Peyer's patch (tissue), 4 donors: ENCODE data around the gene UGGT1. TPM values are rescaled to one million over a fixed set of nuclear protein-coding genes. Genes with fewer than 3 reads are reported as not detected.

Experiments used
- DNase-seq, 3 donors: peaks; one replicate each; pipeline ENCODE4 v3.0.0-alpha.2; 2017 to 2019
- H3K27ac ChIP-seq, 4 donors: fragments of 200-600 bp; sonication (generic); one replicate each; pipeline ENCODE4 v1.5.1; 2016 to 2019
- H3K27me3 ChIP-seq, 2 donors: fragments of 200-600 bp; sonication (generic); one replicate each; pipeline ENCODE4 v1.5.1; 2019
- H3K36me3 ChIP-seq, 3 donors: fragments of 200-600 bp; sonication (generic); one replicate each; pipeline ENCODE4 v1.5.1; 2016 to 2019
- H3K4me1 ChIP-seq, 4 donors: fragments of 200-600 bp; sonication (generic); one replicate each; pipeline ENCODE4 v1.5.1; 2016 to 2019
- H3K4me3 ChIP-seq, 4 donors: fragments of 200-600 bp; sonication (generic); 1 replicate in 3 of 4; 2 replicates in 1 of 4; pipeline ENCODE4 v1.5.1; 2016 to 2019; ENCODE audit warnings: mild to moderate bottlenecking in 1 of 4
- H3K9me3 ChIP-seq, 4 donors: fragments of 200-600 bp; sonication (generic); one replicate each; pipeline ENCODE4 v1.5.1; 2016 to 2019; ENCODE audit warnings: mild to moderate bottlenecking in 1 of 4
- POLR2A ChIP-seq, 2 donors: fragments of 450-650 bp; IDR thresholded peaks; one replicate each; pipeline ENCODE4 v1.5.1; 2017; ENCODE audit warnings: antibody characterized with exemption in 2 of 2, mild to moderate bottlenecking in 2 of 2, moderate library complexity in 2 of 2
- total RNA-seq, 4 donors: library from RNA; depleted of rRNA; stranded (reverse); fragments of >200 nt; gene quantifications; one replicate each; pipeline ENCODE4 v1.1.0, GENCODE V29; 2016
- TF ChIP-seq, protein P1 (sequence below), 6 experiments: fragments of 450-650 bp in 4 of 6; fragments of 200-600 bp in 2 of 6; sonication (generic) in 1 of 6; IDR thresholded peaks; one replicate each; pipeline ENCODE4 v1.5.1; 2017 to 2019; ENCODE audit warnings: antibody characterized with exemption in 6 of 6, mild to moderate bottlenecking in 3 of 6, moderate library complexity in 1 of 6

Gene UGGT1
- total RNA-seq, 4 donors from 2014 or later = 40.8 to 65.3 (median 57.3) TPM

DNA sequence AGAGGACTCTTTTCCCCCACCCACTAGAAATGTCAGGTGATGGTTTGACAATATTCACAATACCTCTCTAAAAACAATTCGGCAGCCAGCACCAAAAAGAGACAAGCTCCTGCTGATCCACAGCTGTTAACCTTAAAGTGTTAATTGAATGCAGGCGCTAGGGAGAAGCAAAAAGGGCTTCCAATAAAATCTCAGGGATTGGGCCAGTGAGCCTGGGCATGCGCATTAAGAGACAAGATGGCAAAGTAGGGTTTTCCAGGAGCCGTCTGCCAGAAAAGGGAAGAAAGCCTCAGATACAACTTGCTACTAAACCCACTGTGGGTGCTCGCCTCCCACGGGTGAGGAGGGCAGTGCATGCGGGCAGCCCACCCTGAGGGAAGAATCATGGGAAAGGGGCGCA is 128.9 kb downstream of the UGGT1 start:
- H3K4me3 ChIP-seq = no peak overlapping the region
- H3K9me3 ChIP-seq = no peaks in the 10 kb centered on the region
- H3K36me3 ChIP-seq = no peaks in the 10 kb centered on the region
- no peak for DNase-seq
- H3K27me3 ChIP-seq = no peaks in the 10 kb centered on the region
- H3K4me1 ChIP-seq = no peaks in the 10 kb centered on the region
- TF ChIP-seq POLR2A (IDR thresholded peaks at IDR 0.05) = no peak
- no peak overlapping the region for H3K27ac ChIP-seq

DNA sequence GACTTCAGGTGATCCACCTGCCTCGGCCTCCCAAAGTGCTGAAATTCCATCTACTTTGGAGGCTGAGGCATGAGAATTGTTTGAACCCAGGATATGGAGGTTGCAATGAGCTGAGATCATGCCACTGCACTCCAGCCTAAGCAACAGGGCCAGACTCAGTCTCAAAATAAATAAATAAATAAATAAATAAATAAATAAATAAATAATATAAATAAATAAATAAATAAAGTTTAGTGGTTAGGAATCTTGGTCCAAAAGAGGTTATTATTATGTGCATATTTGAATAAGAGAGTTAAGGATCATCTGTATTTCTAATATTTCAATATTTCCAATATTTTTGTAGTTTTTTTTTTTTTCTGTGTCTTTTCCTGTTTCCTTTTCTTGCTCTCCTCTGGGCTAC is 136.9 kb downstream of the UGGT1 start:
- H3K4me3 ChIP-seq = no peak overlapping the region
- no peak for TF ChIP-seq POLR2A (IDR thresholded peaks at IDR 0.05)
- TF ChIP-seq, protein P1, sequence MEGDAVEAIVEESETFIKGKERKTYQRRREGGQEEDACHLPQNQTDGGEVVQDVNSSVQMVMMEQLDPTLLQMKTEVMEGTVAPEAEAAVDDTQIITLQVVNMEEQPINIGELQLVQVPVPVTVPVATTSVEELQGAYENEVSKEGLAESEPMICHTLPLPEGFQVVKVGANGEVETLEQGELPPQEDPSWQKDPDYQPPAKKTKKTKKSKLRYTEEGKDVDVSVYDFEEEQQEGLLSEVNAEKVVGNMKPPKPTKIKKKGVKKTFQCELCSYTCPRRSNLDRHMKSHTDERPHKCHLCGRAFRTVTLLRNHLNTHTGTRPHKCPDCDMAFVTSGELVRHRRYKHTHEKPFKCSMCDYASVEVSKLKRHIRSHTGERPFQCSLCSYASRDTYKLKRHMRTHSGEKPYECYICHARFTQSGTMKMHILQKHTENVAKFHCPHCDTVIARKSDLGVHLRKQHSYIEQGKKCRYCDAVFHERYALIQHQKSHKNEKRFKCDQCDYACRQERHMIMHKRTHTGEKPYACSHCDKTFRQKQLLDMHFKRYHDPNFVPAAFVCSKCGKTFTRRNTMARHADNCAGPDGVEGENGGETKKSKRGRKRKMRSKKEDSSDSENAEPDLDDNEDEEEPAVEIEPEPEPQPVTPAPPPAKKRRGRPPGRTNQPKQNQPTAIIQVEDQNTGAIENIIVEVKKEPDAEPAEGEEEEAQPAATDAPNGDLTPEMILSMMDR (IDR thresholded peaks at IDR 0.05) = no peak
- no peak for DNase-seq
- no peaks in the 10 kb centered on the region for H3K27me3 ChIP-seq
- H3K9me3 ChIP-seq = no peaks in the 10 kb centered on the region
- no peak overlapping the region for H3K27ac ChIP-seq
- no peaks in the 10 kb centered on the region for H3K36me3 ChIP-seq
- H3K4me1 ChIP-seq = peaks cover 0 to 6% (median 0%) of the 10 kb centered on the region in 4 donors

DNA sequence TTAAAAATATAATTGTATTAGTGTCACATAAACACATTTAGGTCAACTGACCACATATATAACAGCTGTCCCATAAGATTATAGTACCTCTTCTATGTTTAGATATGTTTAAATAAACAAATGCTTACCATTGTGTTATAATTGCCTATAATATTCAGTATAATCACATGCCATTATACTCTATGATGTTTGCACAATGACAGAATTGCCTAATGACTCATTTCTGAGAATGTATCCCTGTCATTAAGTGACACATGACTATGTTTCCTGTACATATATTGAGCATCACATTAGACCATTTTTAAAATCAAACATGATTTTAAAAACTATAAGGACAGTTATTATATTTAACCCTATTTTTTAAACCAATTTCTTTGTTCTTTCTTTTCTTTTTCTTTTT is 137.9 kb downstream of the UGGT1 start:
- H3K36me3 ChIP-seq = no peaks in the 10 kb centered on the region
- no peaks in the 10 kb centered on the region for H3K27me3 ChIP-seq
- no peaks in the 10 kb centered on the region for H3K9me3 ChIP-seq
- DNase-seq = no peak
- no peak overlapping the region for H3K4me3 ChIP-seq
- TF ChIP-seq POLR2A (IDR thresholded peaks at IDR 0.05) = no peak
- TF ChIP-seq, protein P1 (IDR thresholded peaks at IDR 0.05) = no peak
- H3K27ac ChIP-seq = no peak overlapping the region
- peaks cover 0 to 8% (median 0%) of the 10 kb centered on the region in 4 donors for H3K4me1 ChIP-seq

DNA sequence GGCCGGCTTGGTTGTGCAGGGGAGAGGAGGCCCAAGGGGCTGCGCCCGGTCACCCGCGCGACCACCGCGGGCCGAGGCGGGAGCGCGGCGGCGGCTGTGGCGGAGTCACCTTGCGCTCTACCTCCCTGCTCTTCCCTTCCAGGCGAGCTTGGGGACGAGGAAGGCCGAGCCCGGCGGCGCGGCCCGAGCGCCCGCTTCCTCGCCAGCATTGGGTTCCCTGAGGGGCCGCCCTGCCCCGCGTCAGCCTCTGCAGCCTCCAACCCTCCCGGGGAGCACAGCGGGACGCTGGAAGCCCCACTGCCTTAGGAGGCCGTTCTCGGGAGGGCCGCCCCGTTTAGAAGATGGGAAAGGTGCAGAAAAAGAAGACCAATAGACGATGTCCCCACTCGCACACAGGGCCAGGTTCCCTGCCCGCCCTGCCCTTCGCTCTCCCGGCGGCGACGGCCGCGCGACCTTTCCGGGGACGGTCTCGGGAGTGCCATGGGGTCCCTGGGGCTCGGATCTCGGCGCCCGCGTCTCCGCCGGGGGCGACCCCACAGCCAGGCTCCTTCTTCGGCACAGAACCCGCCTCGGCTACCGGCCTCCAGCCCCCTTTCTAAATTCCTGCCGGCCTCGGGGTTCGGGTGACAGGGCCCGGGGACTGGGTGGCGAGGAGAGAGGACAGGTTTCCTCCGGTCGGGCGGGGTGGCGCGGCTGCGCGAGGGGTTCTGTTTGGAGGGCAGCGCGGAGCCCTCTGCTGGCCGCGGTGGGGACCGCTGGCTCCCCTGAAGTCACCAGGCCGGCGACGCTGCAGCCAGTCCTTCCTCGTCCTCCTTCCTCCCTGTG is 142.2 kb downstream of the UGGT1 start:
- Histone ChIP-seq H3K27ac (peak overlapping the region; percentile 38 to 44 (median 40)), H3K27me3 (no peaks in the 10 kb centered on the region), H3K4me3 (peak overlapping the region; percentile 58 to 71 (median 68)), H3K36me3 (no peaks in the 10 kb centered on the region), H3K9me3 (no peaks in the 10 kb centered on the region), H3K4me1 (peaks cover 0 to 8% (median 0%) of the 10 kb centered on the region in 4 donors)
- peak; percentile 77 to 94 (median 93) for DNase-seq
- TF ChIP-seq POLR2A (IDR thresholded peaks at IDR 0.05) = peak in 1 of 2 donors; percentile 17
- TF ChIP-seq, protein P1 (IDR thresholded peaks at IDR 0.05) = peak; percentile 60 to 91 (median 88)

DNA sequence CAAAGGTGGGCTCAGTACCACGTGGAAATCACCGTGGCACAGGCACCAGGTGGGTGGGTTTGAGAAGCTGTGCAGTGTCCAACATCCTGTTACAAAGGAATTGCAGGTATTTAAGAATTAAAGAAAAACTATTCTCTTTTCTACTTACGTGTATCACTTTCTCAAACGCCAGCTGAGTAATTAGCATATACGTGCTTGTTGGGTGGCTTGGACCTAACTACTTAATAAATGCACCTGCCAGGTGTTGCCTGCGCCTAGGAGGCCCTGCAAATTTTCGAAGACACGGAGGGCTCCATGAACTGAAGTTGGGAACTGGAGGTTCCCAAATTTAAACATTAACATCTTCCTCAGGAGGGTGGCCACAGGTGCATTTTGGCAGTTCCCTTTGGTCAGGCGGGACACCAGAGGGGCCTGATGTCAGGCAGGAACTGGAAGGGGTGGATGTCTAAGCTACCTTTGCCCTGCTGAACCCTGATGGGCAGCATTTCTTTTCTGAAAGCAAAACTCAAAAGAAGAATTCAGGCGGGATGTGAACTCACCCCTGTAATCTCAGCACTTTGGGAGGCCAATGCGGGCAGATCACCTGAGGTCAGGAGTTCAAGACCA is 142.9 kb downstream of the UGGT1 start:
- Histone ChIP-seq H3K4me1 (peaks cover 0 to 8% (median 0%) of the 10 kb centered on the region in 4 donors), H3K36me3 (no peaks in the 10 kb centered on the region), H3K4me3 (peak overlapping the region; percentile 58 to 71 (median 68)), H3K27me3 (no peaks in the 10 kb centered on the region), H3K9me3 (no peaks in the 10 kb centered on the region), H3K27ac (peak overlapping the region in 1 of 4 donors; percentile 44)
- TF ChIP-seq POLR2A (IDR thresholded peaks at IDR 0.05) = no peak
- TF ChIP-seq, protein P1 (IDR thresholded peaks at IDR 0.05) = peak in 1 of 6 experiments; percentile 4
- DNase-seq = no peak

DNA sequence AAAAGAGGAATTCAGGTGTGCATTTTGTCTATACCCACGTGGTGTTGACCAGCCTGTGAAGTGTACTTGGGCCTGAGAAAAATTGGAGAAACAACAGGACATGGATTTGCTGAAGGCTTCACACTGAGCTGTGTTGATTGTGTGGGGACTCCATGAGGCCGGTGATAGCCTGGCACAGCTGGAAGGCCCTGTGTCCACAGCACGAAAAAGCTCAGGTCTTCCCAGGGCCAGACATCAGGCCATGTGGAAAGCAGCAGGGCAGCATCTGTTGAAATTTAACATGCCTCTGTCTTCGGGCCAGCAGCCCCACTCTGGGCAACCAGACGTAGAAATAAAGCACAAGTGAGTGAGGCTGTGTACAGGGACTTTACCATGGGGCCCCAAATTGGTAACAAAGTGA is 143.6 kb downstream of the UGGT1 start:
- no peak for DNase-seq
- H3K36me3 ChIP-seq = no peaks in the 10 kb centered on the region
- H3K4me1 ChIP-seq = peaks cover 0 to 8% (median 0%) of the 10 kb centered on the region in 4 donors
- no peak overlapping the region for H3K27ac ChIP-seq
- TF ChIP-seq, protein P1 (IDR thresholded peaks at IDR 0.05) = no peak
- TF ChIP-seq POLR2A (IDR thresholded peaks at IDR 0.05) = no peak
- H3K27me3 ChIP-seq = no peaks in the 10 kb centered on the region
- no peaks in the 10 kb centered on the region for H3K9me3 ChIP-seq
- H3K4me3 ChIP-seq = no peak overlapping the region
